Mesenchymal stem cell (in vitro differentiated cells and primary cell): ENCODE measurements around the gene IQCH.
A peak's percentile ranks its signal among the peaks of the same experiment; 100 is the strongest.

Experiments
- DNase-seq: peaks from one replicate; pipeline ENCODE4 v3.0.0-alpha.2; 2013
- H2AFZ ChIP-seq: one replicate; pipeline ENCODE4 v1.6.1; 2013; ENCODE audit warnings: low read depth, mild to moderate bottlenecking, control low read depth, inconsistent platforms, low read length, moderate library complexity
- H2AK5ac ChIP-seq: 2 replicates; pipeline ENCODE4 v1.6.1; 2013; ENCODE audit warnings: low read length, moderate library complexity, mild to moderate bottlenecking, inconsistent platforms; ENCODE audit not compliant: severe bottlenecking
- H2BK120ac ChIP-seq: one replicate; pipeline ENCODE4 v1.6.1; 2013; ENCODE audit warnings: low read depth, mild to moderate bottlenecking, inconsistent platforms, low read length, moderate library complexity
- H2BK12ac ChIP-seq, 2 experiments: one replicate each; pipeline ENCODE4 v1.6.1; 2013; ENCODE audit warnings: inconsistent platforms in 2 of 2, low read length in 2 of 2, mild to moderate bottlenecking in 2 of 2, moderate library complexity in 2 of 2, control low read depth in 1 of 2
- H2BK15ac ChIP-seq: one replicate; pipeline ENCODE4 v1.6.1; 2013; ENCODE audit warnings: mild to moderate bottlenecking, low read depth, inconsistent platforms; ENCODE audit not compliant: poor library complexity, severe bottlenecking
- H2BK5ac ChIP-seq: 2 replicates; pipeline ENCODE4 v1.6.1; 2013; ENCODE audit warnings: low read depth, mild to moderate bottlenecking, low read length, control low read depth, inconsistent platforms; ENCODE audit not compliant: poor library complexity, severe bottlenecking
- H3K14ac ChIP-seq, 2 experiments: one replicate each; pipeline ENCODE4 v1.6.1; 2013; ENCODE audit warnings: inconsistent platforms in 2 of 2, low read length in 2 of 2, control low read depth in 1 of 2, mild to moderate bottlenecking in 1 of 2, moderate library complexity in 1 of 2
- H3K18ac ChIP-seq, 2 experiments: one replicate each; pipeline ENCODE4 v1.6.1; 2013; ENCODE audit warnings: inconsistent platforms in 2 of 2, low read length in 2 of 2, control low read depth in 1 of 2, low read depth in 1 of 2, mild to moderate bottlenecking in 1 of 2
- H3K23ac ChIP-seq, 2 experiments: one replicate each; pipeline ENCODE4 v1.6.1; 2013; ENCODE audit warnings: inconsistent platforms in 2 of 2, low read length in 2 of 2, mild to moderate bottlenecking in 2 of 2, moderate library complexity in 2 of 2, control low read depth in 1 of 2
- H3K27ac ChIP-seq: 2 replicates; pipeline ENCODE4 v1.5.1; 2013; ENCODE audit warnings: mild to moderate bottlenecking, moderate library complexity, low read length, control low read depth, inconsistent platforms; ENCODE audit not compliant: poor library complexity, severe bottlenecking
- H3K27me3 ChIP-seq, 2 experiments: 2 replicates each; pipeline versions ENCODE4 v1.6.1 to v1.7.0; 2013; ENCODE audit warnings: low read length in 2 of 2, mild to moderate bottlenecking in 2 of 2, moderate library complexity in 2 of 2, control low read depth in 1 of 2, inconsistent platforms in 1 of 2; ENCODE audit not compliant: control insufficient read depth in 1 of 2, insufficient read depth in 1 of 2
- H3K36me3 ChIP-seq, 2 experiments: 2 replicates each; pipeline versions ENCODE4 v1.6.1 to v1.7.0; 2013; ENCODE audit warnings: low read length in 2 of 2, control low read depth in 1 of 2, inconsistent platforms in 1 of 2, low read depth in 1 of 2, mild to moderate bottlenecking in 1 of 2; ENCODE audit not compliant: insufficient read depth in 2 of 2, control insufficient read depth in 1 of 2
- H3K4ac ChIP-seq, 2 experiments: one replicate each; pipeline ENCODE4 v1.6.1; 2013; ENCODE audit warnings: inconsistent platforms in 2 of 2, low read length in 2 of 2, mild to moderate bottlenecking in 2 of 2, moderate library complexity in 2 of 2, control low read depth in 1 of 2, low read depth in 1 of 2
- H3K4me1 ChIP-seq: 2 replicates; pipeline ENCODE4 v1.6.1; 2013; ENCODE audit warnings: low read depth, low read length, control low read depth; ENCODE audit not compliant: control insufficient read depth, insufficient read depth
- H3K4me2 ChIP-seq: 2 replicates; pipeline ENCODE4 v1.6.1; 2013; ENCODE audit warnings: low read length, mild to moderate bottlenecking, inconsistent platforms; ENCODE audit not compliant: poor library complexity, severe bottlenecking
- H3K4me3 ChIP-seq, 2 experiments: 2 replicates each; pipeline versions ENCODE4 v1.5.1 to v1.7.0; 2013; ENCODE audit warnings: low read length in 2 of 2, mild to moderate bottlenecking in 2 of 2, control low read depth in 1 of 2, low read depth in 1 of 2; ENCODE audit not compliant: insufficient read depth in 1 of 2
- H3K79me1 ChIP-seq: replicated peaks from 2 replicates; pipeline ENCODE4 v1.6.1; 2013; ENCODE audit warnings: mild to moderate bottlenecking, control low read depth, low read length, inconsistent platforms; ENCODE audit not compliant: poor library complexity, severe bottlenecking
- H3K9ac ChIP-seq: 2 replicates; pipeline ENCODE4 v1.7.0; 2013; ENCODE audit warnings: mild to moderate bottlenecking, low read length, moderate library complexity
- H3K9me3 ChIP-seq: 2 replicates; pipeline ENCODE4 v1.7.0; 2013; ENCODE audit warnings: mild to moderate bottlenecking, low read length; ENCODE audit not compliant: control insufficient read depth
- H4K8ac ChIP-seq: one replicate; pipeline ENCODE4 v1.6.1; 2013; ENCODE audit warnings: inconsistent platforms, mild to moderate bottlenecking, low read length, moderate library complexity
- H4K91ac ChIP-seq: one replicate; pipeline ENCODE4 v1.6.1; 2013; ENCODE audit warnings: mild to moderate bottlenecking, low read length, inconsistent platforms
- WGBS: methylation state at CpG from one replicate; pipeline ENCODE4 v1.1.7; 2013; ENCODE audit warnings: mixed read lengths; 5-methylcytosine and 5-hydroxymethylcytosine counted together

The IQCH gene

GRCh38 chr15:67322481-67322880, 67.9 kb downstream of the IQCH start:
- peak; percentile 24 for DNase-seq
- Histone ChIP-seq H3K4me3 (no peak overlapping the region), H2BK12ac (no peak overlapping the region), H2BK5ac (no peak overlapping the region), H3K9me3 (peaks cover 5% of the 10 kb centered on the region), H3K27ac (no peak overlapping the region), H3K4me1 (no peaks in the 10 kb centered on the region), H3K23ac (no peak overlapping the region), H3K36me3 (no peaks in the 10 kb centered on the region), H3K27me3 (no peaks in the 10 kb centered on the region), H2BK120ac (no peak overlapping the region), H3K9ac (no peak overlapping the region), H2AFZ (no peak overlapping the region), H3K4ac (no peak overlapping the region), H4K91ac (no peak overlapping the region), H3K79me1 (no peaks in the 10 kb centered on the region), H3K18ac (no peak overlapping the region), H3K14ac (no peak overlapping the region), H2BK15ac (no peak overlapping the region), H4K8ac (no peak overlapping the region), H3K4me2 (no peak overlapping the region), H2AK5ac (no peak overlapping the region)
- WGBS, result 87% methylated on average over 4 of the region's 4 CpGs

DNA sequence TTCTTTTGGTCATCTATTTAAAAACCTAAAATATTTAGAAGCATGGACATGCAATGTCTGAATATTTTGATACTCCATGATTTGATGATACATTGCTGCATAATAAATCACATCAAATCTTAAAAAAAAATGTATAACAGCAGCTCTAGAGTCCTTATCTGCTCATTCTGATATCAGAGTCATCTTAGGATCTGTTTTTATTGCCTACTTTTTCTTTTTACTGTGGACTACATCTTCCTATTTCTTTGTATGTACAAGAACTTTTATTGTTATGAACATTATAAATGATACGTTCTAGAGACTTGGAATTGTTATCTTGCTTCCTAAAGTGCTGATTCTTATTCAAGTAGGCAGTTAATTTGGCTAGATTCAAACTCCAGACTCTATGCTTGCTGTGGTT, 72.7 kb downstream of the IQCH start:
- Histone ChIP-seq H2BK12ac (no peak overlapping the region), H2BK120ac (no peak overlapping the region), H4K91ac (no peak overlapping the region), H3K18ac (no peak overlapping the region), H4K8ac (no peak overlapping the region), H2AFZ (no peak overlapping the region), H3K14ac (no peak overlapping the region), H2BK15ac (no peak overlapping the region), H3K79me1 (no peaks in the 10 kb centered on the region), H3K27ac (no peak overlapping the region), H3K27me3 (no peaks in the 10 kb centered on the region), H2AK5ac (no peak overlapping the region), H3K4me3 (no peak overlapping the region), H2BK5ac (no peak overlapping the region), H3K4me2 (no peak overlapping the region), H3K4ac (no peak overlapping the region), H3K9me3 (peaks cover 9% of the 10 kb centered on the region), H3K4me1 (no peaks in the 10 kb centered on the region), H3K23ac (no peak overlapping the region), H3K36me3 (no peaks in the 10 kb centered on the region), H3K9ac (no peak overlapping the region)
- WGBS, result 60% methylated on average over 1 of the region's 1 CpG
- no peak for DNase-seq

DNA sequence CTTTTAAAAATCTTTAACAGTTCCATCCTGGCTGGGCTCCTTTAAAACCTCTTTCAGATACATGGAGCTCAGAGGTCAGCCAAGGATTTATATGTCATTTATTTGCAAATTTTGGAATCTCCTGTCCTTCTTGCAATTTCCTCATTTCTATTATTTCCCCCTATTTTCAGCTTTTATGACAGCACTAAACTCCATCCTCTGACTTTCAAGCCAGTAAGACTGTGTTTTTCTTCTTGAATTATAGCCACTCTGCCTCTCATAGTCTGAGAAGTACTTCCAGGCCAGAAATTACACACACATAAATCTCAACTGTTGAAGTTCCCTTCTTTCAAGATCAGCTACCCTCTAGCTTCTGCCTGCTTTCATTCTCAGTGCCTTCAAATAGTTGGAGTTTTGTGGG, 73.2 kb downstream of the IQCH start:
- H3K4me1 ChIP-seq, result no peaks in the 10 kb centered on the region
- no peaks in the 10 kb centered on the region for H3K36me3 ChIP-seq
- no peak overlapping the region for H2AFZ ChIP-seq
- no peak overlapping the region for H2BK15ac ChIP-seq
- DNase-seq, result no peak
- H3K27ac ChIP-seq, result no peak overlapping the region
- no peak overlapping the region for H4K91ac ChIP-seq
- no peak overlapping the region for H3K4me3 ChIP-seq
- H2BK120ac ChIP-seq, result no peak overlapping the region
- no peak overlapping the region for H2AK5ac ChIP-seq
- H3K79me1 ChIP-seq, result no peaks in the 10 kb centered on the region
- H3K4ac ChIP-seq, result no peak overlapping the region
- no peak overlapping the region for H4K8ac ChIP-seq
- no peak overlapping the region for H3K23ac ChIP-seq
- H3K27me3 ChIP-seq, result no peaks in the 10 kb centered on the region
- H3K9ac ChIP-seq, result no peak overlapping the region
- H3K14ac ChIP-seq, result no peak overlapping the region
- no peak overlapping the region for H2BK12ac ChIP-seq
- H3K18ac ChIP-seq, result no peak overlapping the region
- no peak overlapping the region for H2BK5ac ChIP-seq
- H3K4me2 ChIP-seq, result no peak overlapping the region
- H3K9me3 ChIP-seq, result peaks cover 9% of the 10 kb centered on the region

DNA sequence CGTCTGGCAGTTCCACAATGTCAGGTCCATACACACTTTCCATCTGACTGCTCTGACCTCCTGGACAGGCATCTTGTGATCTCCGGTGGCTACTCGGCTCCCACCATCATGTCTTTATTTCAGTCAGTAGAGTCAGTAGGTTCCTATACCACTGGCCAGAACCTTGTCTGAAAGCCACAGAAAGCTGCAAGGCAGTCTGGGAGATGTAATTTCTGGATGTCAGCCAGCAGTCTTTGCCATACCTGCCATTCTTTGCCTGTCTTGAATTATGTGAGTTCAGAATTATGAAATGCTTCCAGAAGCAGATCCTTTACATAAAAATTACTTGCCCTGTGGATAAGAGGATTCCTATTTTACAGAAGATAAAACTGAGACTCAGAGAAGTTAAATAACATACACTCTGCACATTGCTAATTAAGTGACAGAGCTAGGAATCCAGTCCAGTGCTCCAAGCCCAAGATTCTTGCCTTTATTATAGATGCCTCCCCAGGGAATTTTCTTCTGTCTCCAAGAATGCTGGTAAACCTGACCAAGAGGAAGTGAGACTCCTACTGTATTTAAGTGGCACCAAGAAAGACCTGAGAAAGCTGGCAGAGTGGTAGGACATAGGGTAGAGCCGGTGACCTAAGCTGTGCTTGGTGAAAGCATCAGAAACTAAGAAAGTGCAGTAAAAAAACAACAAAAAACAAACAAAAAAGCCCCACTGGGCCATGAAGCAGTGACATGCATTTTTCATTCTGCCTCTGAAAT, 75.6 kb downstream of the IQCH start:
- no peak overlapping the region for H2BK15ac ChIP-seq
- no peak for DNase-seq
- no peak overlapping the region for H2AK5ac ChIP-seq
- peaks cover 9% of the 10 kb centered on the region for H3K9me3 ChIP-seq
- H3K4ac ChIP-seq, result no peak overlapping the region
- H2BK12ac ChIP-seq, result no peak overlapping the region
- H2AFZ ChIP-seq, result no peak overlapping the region
- no peak overlapping the region for H3K23ac ChIP-seq
- H3K18ac ChIP-seq, result no peak overlapping the region
- no peak overlapping the region for H3K4me3 ChIP-seq
- H4K8ac ChIP-seq, result no peak overlapping the region
- H3K9ac ChIP-seq, result no peak overlapping the region
- no peaks in the 10 kb centered on the region for H3K36me3 ChIP-seq
- no peak overlapping the region for H3K14ac ChIP-seq
- no peak overlapping the region for H4K91ac ChIP-seq
- no peak overlapping the region for H3K4me2 ChIP-seq
- no peak overlapping the region for H2BK120ac ChIP-seq
- H2BK5ac ChIP-seq, result no peak overlapping the region
- 91% methylated on average over 2 of the region's 4 CpGs for WGBS
- no peak overlapping the region for H3K27ac ChIP-seq
- H3K79me1 ChIP-seq, result no peaks in the 10 kb centered on the region
- no peaks in the 10 kb centered on the region for H3K27me3 ChIP-seq
- no peaks in the 10 kb centered on the region for H3K4me1 ChIP-seq
